Measurements from ENCODE around the gene TMEM259.

TMEM259 gene

DNA sequence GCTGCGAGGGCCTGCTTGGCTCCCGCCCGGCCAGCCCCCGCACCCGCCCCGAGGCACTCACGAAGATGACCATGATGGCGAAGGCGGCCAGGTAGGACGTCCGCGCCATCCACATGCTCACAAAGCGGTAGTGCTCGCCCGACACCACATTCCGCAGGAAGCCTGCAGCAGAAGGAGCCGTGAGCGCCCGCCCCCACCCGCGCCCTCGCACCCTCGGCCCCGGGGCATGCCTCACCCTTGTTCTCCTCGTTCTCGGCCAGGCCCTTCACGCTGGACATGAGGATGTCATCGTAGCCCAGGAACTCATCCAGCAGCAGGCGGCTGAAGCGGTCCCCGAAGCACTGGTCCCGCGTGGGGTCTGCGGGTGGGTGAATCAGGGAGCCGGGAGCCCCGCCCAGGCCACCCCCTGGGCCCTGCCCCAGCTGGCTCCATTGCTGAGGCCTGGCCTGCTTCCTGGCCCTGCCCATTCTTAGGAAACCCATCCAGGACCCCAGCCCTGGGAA, 9.0 kb downstream of the TMEM259 start:
- WGBS (ENCODE audit: insufficient coverage): 95% methylated on average over 36 of the region's 36 CpGs
- Histone ChIP-seq H3K4me1 (ENCODE audit: control extremely low read depth in 1 of 4, control insufficient read depth in 4 of 4, insufficient read depth in 4 of 4, low read length in 3 of 4) (peaks cover 0 to 3% (median 1%) of the 10 kb centered on the region in 4 experiments), H3K9me3 (ENCODE audit: control extremely low read depth in 1 of 5, control insufficient read depth in 4 of 5, insufficient read depth in 2 of 5, low read depth in 1 of 5, low read length in 4 of 5) (no peaks in the 10 kb centered on the region), H3K4me3 (ENCODE audit: control insufficient read depth in 1 of 7, extremely low read depth in 1 of 7, insufficient read depth in 4 of 7, low read depth in 2 of 7, low read length in 6 of 7) (no peak overlapping the region), H3K36me3 (ENCODE audit: control insufficient read depth in 4 of 4, insufficient read depth in 4 of 4, low read length in 3 of 4) (peaks cover 4 to 68% (median 48%) of the 10 kb centered on the region in 4 experiments), H3K27ac (ENCODE audit: insufficient read depth in 1 of 2, low read depth in 1 of 2, low read length in 2 of 2, poor library complexity in 1 of 2, severe bottlenecking in 2 of 2) (no peak overlapping the region), H3K27me3 (replicated peaks in 2 of 5; ENCODE audit: control insufficient read depth in 4 of 5, insufficient read depth in 5 of 5, low read length in 4 of 5) (no peaks in the 10 kb centered on the region)
- ChIA-PET POLR2A (no interaction called here), CTCF (interaction anchor here (0.5 kb wide), 1 partner anchor 182 kb away, joined by 4 read pairs; no protein-coding TSS in a partner anchor)
- no peak for DNase-seq

DNA sequence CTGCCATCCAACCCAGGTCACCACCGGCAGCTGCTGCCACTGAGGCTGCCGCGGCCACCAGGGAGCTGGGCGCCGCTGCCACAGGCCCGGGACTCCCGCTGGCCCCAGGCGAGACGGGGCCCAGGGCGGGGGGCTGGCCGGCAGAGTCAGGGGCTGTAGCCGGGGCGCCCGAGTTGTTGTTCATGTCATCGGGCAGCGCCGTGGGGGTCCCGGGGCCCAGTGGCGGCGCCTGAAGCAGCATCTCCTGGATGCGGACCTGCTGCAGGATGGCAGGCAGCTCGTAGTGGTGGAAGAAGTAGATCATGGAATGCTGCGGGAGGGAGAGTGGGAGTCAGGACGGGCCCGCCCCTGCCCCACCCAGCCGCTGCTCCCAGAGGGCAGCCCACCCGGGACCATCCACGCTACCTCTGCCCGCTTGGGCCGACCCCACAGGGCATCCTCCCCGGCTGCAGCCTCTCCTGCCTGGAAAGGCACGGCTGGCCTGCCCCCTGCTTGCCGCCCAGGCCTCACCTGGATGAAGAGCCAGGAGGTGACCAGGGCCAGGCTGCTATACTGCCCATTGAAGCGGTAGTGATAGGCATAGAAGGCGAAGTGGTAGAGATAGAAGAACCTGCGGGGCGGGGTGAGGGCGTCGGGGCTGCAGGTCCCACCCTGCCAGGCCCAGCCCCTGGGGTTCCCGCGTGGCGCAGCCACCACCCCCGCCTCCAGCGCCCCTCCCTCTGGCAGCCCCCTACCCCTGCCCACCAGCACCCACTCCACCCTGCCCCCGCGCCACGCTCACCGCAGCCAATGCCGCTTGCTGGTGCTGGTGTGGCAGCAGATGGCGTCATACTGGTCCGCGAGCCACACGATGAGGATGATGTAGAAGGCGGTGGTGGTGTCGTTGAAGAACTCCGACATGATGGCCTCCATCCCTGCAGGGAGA, 10.1 kb downstream of the TMEM259 start:
- ChIA-PET POLR2A (no interaction called here), CTCF (interaction anchor here (1.4 kb wide), 1 partner anchor 47 kb away, joined by 3 read pairs; no protein-coding TSS in a partner anchor)
- Histone ChIP-seq H3K4me1 (ENCODE audit: control extremely low read depth in 1 of 4, control insufficient read depth in 4 of 4, insufficient read depth in 4 of 4, low read length in 3 of 4) (no peaks in the 10 kb centered on the region), H3K9me3 (ENCODE audit: control extremely low read depth in 1 of 5, control insufficient read depth in 4 of 5, insufficient read depth in 2 of 5, low read depth in 1 of 5, low read length in 4 of 5) (no peaks in the 10 kb centered on the region), H3K36me3 (ENCODE audit: control insufficient read depth in 4 of 4, insufficient read depth in 4 of 4, low read length in 3 of 4) (peaks cover 4 to 61% (median 45%) of the 10 kb centered on the region in 4 experiments), H3K4me3 (ENCODE audit: control insufficient read depth in 1 of 7, extremely low read depth in 1 of 7, insufficient read depth in 4 of 7, low read depth in 2 of 7, low read length in 6 of 7) (no peak overlapping the region), H3K27ac (ENCODE audit: insufficient read depth in 1 of 2, low read depth in 1 of 2, low read length in 2 of 2, poor library complexity in 1 of 2, severe bottlenecking in 2 of 2) (no peak overlapping the region), H3K27me3 (replicated peaks in 2 of 5; ENCODE audit: control insufficient read depth in 4 of 5, insufficient read depth in 5 of 5, low read length in 4 of 5) (no peaks in the 10 kb centered on the region)
- DNase-seq: no peak
- WGBS (ENCODE audit: insufficient coverage): 97% methylated on average over 52 of the region's 56 CpGs

GRCh38 chr19:1009981-1010538, 10.9 kb downstream of the TMEM259 start:
- no peak overlapping the region for H3K27ac ChIP-seq (ENCODE audit: insufficient read depth in 1 of 2, low read depth in 1 of 2, low read length in 2 of 2, poor library complexity in 1 of 2, severe bottlenecking in 2 of 2)
- 95% methylated on average over 13 of the region's 29 CpGs for WGBS (ENCODE audit: insufficient coverage)
- no peaks in the 10 kb centered on the region for H3K4me1 ChIP-seq (ENCODE audit: control extremely low read depth in 1 of 4, control insufficient read depth in 4 of 4, insufficient read depth in 4 of 4, low read length in 3 of 4)
- H3K27me3 ChIP-seq (replicated peaks in 2 of 5; ENCODE audit: control insufficient read depth in 4 of 5, insufficient read depth in 5 of 5, low read length in 4 of 5): no peaks in the 10 kb centered on the region
- peaks cover 4 to 58% (median 44%) of the 10 kb centered on the region in 4 experiments for H3K36me3 ChIP-seq (ENCODE audit: control insufficient read depth in 4 of 4, insufficient read depth in 4 of 4, low read length in 3 of 4)
- H3K4me3 ChIP-seq (ENCODE audit: control insufficient read depth in 1 of 7, extremely low read depth in 1 of 7, insufficient read depth in 4 of 7, low read depth in 2 of 7, low read length in 6 of 7): no peak overlapping the region
- DNase-seq: no peak
- ChIA-PET POLR2A (no interaction called here), CTCF (interaction anchor here (1.4 kb wide), 1 partner anchor 47 kb away, joined by 3 read pairs; no protein-coding TSS in a partner anchor)
- H3K9me3 ChIP-seq (ENCODE audit: control extremely low read depth in 1 of 5, control insufficient read depth in 4 of 5, insufficient read depth in 2 of 5, low read depth in 1 of 5, low read length in 4 of 5): no peaks in the 10 kb centered on the region

DNA sequence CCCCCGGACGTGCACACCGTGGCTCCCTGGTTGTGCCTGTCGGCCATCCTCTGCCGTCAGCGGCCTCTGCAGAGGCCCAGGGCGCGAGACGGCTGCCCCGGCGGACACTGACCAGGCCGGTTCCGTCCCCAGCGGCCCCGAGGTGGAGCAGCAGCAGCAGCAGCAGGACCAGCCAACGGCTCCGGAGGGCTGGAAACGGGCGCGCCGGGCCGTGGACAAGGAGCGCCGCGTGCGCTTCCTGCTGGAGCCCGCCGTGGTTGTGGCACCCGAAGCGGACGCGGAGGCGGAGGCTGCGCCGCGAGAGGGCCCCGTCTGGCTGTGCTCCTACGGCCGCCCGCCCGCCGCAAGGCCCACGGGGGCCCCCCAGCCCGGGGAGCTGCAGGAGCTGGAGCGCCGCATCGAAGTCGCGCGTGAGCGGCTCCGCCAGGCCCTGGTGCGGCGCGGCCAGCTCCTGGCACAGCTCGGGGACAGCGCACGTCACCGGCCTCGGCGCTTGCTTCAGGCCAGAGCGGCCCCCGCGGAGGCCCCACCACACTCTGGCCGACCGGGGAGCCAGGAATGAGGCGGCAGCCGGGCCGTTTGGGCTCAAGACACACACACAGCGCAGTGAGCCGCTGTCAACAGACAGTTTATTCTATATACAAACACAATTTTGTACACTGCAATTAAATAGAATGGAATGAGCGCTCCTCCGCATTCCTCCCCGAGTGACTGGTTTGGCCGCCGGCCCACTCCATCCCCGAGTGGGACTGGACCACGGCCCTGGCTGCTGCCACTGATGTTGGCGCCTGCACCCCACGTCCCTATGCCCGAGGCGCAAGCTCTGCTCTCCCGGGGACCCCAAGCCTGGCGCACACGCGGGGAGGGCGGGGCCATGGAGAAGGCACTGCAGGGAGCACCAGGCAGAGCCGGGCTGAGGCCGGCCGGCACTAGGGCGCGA, 11.6 kb downstream of the TMEM259 start:
- Histone ChIP-seq H3K27ac (ENCODE audit: insufficient read depth in 1 of 2, low read depth in 1 of 2, low read length in 2 of 2, poor library complexity in 1 of 2, severe bottlenecking in 2 of 2) (no peak overlapping the region), H3K4me1 (ENCODE audit: control extremely low read depth in 1 of 4, control insufficient read depth in 4 of 4, insufficient read depth in 4 of 4, low read length in 3 of 4) (no peaks in the 10 kb centered on the region), H3K27me3 (replicated peaks in 2 of 5; ENCODE audit: control insufficient read depth in 4 of 5, insufficient read depth in 5 of 5, low read length in 4 of 5) (no peaks in the 10 kb centered on the region), H3K9me3 (ENCODE audit: control extremely low read depth in 1 of 5, control insufficient read depth in 4 of 5, insufficient read depth in 2 of 5, low read depth in 1 of 5, low read length in 4 of 5) (no peaks in the 10 kb centered on the region), H3K4me3 (ENCODE audit: control insufficient read depth in 1 of 7, extremely low read depth in 1 of 7, insufficient read depth in 4 of 7, low read depth in 2 of 7, low read length in 6 of 7) (no peak overlapping the region), H3K36me3 (ENCODE audit: control insufficient read depth in 4 of 4, insufficient read depth in 4 of 4, low read length in 3 of 4) (peaks cover 4 to 58% (median 40%) of the 10 kb centered on the region in 4 experiments)
- 95% methylated on average over 86 of the region's 92 CpGs for WGBS (ENCODE audit: insufficient coverage)
- CTCF ChIA-PET: interaction anchor here (1.4 kb wide), 1 partner anchor 46 kb away, joined by 3 read pairs; no protein-coding TSS in a partner anchor
- DNase-seq: no peak
- POLR2A ChIA-PET: no interaction called here

DNA sequence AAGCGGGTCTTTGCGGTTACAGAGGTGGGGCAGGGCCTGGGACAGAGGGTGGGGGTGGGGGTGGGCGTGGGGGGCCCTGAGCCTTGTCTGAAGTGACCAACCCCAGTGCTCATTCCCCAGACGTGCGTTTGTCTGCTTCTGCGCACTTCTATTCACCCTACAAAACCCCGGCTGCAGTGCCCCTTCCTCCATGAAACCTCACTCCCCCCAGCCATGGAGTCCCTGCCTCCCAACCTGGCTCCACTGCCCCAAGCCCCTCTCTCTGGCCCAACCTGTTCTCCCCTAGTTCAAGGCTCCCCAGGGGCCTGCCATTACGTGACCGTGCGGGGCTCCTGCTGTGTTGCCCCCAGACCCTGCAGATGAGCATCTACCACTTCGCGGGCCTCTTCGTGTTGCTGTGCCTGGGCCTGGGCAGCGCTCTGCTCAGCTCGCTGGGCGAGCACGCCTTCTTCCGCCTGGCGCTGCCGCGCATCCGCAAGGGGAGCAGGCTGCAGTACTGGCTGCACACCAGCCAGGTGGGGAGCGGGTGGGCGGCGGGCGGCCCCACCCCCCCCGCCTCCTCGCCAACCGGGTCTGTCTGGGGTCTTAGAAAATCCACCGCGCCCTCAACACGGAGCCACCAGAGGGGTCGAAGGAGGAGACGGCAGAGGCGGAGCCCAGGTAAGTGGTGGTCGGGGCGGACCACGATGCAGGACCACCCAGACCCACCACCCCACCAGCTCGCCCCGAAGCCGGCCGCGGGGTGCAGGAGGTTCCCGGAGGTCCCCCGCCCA, 12.5 kb downstream of the TMEM259 start:
- 98% methylated on average over 21 of the region's 45 CpGs for WGBS (ENCODE audit: insufficient coverage)
- H3K36me3 ChIP-seq (ENCODE audit: control insufficient read depth in 4 of 4, insufficient read depth in 4 of 4, low read length in 3 of 4): peaks cover 3 to 49% (median 34%) of the 10 kb centered on the region in 4 experiments
- CTCF ChIA-PET: no interaction called here
- POLR2A ChIA-PET: no interaction called here
- H3K4me1 ChIP-seq (ENCODE audit: control extremely low read depth in 1 of 4, control insufficient read depth in 4 of 4, insufficient read depth in 4 of 4, low read length in 3 of 4): no peaks in the 10 kb centered on the region
- no peaks in the 10 kb centered on the region for H3K9me3 ChIP-seq (ENCODE audit: control extremely low read depth in 1 of 5, control insufficient read depth in 4 of 5, insufficient read depth in 2 of 5, low read depth in 1 of 5, low read length in 4 of 5)
- no peak for DNase-seq
- H3K4me3 ChIP-seq (ENCODE audit: control insufficient read depth in 1 of 7, extremely low read depth in 1 of 7, insufficient read depth in 4 of 7, low read depth in 2 of 7, low read length in 6 of 7): no peak overlapping the region
- H3K27ac ChIP-seq (ENCODE audit: insufficient read depth in 1 of 2, low read depth in 1 of 2, low read length in 2 of 2, poor library complexity in 1 of 2, severe bottlenecking in 2 of 2): no peak overlapping the region
- H3K27me3 ChIP-seq (replicated peaks in 2 of 5; ENCODE audit: control insufficient read depth in 4 of 5, insufficient read depth in 5 of 5, low read length in 4 of 5): peaks cover 0 to 7% (median 0%) of the 10 kb centered on the region in 5 experiments

All from common myeloid progenitor, CD34-positive (primary cell).